HG03342 (cell line): ENCODE measurements around the gene UBE2S.

Experiments
- ATAC-seq: cut with Tn5 transposase; IDR thresholded peaks from one replicate; pipeline ENCODE4 v1.9.1; 2021; ENCODE audit warnings: mild to moderate bottlenecking, moderate library complexity; ENCODE audit not compliant: unreplicated experiment

Gene UBE2S

GRCh38 chr19:55384920-55385723 is 22.5 kb downstream of the UBE2S start:
- ATAC-seq = peak; percentile 52

DNA sequence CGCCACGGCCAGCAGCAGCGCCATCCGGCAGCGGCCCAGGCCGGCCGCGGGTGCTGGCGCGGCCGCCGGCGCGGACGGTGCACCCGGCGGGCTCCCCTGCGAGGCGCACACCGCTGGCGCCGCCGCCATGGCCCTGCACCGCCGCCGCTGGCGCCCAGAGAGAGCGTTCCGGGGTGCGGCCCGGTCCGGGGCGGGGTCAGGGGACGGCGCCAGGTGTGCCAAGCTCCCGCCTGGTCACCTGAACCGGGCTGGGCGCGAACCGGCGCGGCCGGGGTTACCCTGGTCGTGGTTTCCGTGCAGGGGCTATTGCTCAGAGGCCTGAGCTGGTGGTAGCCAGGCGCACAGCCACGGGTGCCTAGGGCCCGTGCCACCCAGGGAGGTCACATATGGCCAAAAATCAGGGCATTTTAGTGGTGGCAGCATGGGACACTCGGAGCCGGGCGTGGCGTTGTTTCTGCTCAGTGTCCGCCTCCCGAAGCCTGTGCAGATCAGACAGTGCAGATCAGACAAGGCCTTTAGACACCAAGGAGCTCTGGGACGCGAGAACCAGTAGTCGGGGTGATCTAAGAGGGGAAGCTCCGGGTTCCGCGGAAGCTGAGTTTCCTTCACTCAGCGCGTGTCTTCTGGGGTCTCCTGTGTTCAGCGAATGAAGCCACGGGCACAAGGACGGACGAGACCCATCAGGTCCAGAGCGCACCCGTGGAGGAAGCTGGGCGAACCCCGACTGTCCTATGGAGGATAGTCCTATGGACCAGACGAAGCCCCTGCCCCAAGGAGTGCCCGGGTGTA is 23.3 kb downstream of the UBE2S start, which contains the start of gene TMEM238:
Gene TMEM238 (minus strand): TSS at position 162 of the 789 bp plus-strand sequence. CDS start 33 bp downstream, at position 129.
- ATAC-seq = no peak

DNA sequence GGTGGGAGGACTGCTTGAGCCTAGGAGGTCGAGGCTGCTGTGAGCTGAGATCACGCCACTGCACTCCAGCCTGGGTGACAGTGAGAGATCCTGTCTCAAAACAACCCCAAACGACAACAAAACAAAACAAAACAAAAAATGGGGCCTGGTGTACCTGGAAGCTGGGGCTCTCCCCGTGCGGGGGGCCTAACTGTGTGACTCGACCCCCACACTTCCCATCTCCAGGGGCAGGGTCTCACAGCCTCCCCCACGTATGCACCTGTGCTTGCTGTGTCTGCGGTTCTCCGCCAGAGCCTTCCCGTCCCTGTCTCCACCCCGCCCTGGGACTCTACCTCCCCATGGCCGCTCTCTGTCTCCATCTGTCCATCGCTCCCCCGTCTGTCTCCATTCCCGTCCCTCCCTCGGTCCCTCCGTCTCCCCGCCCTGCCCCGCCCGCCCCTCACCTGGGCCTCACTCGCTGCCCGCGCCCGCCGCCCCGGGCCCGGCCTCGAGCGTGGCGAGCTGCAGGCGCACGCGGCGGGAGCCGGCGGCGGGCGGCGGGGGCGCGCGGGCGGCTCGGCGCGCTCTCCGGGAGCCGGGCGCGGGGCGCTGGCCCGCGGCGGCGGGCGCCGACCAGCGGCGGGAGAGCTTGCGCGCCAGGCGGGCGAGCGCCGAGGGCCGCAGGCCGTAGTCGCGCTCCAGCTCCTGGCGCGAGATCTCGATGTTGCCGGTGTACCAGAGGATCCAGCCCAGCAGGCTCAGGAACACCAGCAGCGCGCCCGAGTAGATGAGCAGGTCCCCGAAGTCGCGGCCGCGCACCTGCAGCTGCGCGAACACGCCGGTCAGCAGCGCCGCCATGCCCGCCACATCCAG is 24.1 kb downstream of the UBE2S start:
- ATAC-seq = no peak

DNA sequence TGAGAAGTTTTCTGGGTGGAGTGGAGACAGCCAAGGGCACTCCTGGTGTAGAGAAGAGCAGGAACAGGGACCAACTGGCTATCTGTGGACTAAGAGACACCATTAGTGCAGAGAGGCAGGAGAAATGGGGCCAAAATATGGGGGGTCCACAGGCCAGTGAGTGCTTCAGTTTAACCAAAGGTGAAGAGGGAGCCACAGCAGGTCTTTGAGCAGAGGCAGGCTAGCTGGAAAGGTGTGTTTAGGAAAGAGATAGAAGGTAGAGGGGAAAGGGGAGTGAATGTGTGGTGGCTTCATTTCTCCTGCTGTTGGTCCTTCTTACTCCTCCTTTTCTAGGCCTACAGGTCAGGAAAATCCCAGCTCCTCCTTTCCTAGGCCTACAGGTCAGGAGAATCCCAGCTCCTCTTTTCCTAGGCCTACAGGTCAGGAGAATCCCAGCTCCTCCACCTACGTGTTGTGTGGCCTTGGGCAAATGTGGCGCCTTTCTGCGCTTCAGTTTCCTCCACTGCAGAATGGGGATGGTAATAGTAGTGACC is 25.0 kb downstream of the UBE2S start:
- ATAC-seq = no peak

GRCh38 chr19:55382013-55382412 is 25.6 kb downstream of the UBE2S start:
- ATAC-seq = no peak

DNA sequence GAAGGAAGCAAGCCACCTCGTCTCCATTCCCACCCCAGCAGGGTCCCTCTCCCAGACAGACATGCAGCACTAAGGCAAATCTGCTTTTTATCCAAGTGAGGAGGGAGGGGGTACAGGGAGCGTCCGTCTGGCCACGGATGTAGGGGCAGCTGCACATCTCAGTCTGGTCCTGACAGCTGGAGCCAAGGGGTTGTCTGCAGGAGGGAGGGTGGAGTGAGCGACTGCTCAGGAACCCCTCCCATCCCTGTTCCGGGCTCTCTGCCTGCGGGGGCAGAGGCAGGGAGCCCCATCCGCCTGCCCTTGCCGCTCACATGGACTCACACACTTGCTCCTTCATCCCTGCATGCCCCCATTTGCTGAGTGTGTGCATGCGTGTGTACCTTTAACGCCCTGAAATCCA is 28.4 kb downstream of the UBE2S start:
- ATAC-seq = no peak

GRCh38 chr19:55377356-55378131 is 30.0 kb downstream of the UBE2S start:
- ATAC-seq = no peak

DNA sequence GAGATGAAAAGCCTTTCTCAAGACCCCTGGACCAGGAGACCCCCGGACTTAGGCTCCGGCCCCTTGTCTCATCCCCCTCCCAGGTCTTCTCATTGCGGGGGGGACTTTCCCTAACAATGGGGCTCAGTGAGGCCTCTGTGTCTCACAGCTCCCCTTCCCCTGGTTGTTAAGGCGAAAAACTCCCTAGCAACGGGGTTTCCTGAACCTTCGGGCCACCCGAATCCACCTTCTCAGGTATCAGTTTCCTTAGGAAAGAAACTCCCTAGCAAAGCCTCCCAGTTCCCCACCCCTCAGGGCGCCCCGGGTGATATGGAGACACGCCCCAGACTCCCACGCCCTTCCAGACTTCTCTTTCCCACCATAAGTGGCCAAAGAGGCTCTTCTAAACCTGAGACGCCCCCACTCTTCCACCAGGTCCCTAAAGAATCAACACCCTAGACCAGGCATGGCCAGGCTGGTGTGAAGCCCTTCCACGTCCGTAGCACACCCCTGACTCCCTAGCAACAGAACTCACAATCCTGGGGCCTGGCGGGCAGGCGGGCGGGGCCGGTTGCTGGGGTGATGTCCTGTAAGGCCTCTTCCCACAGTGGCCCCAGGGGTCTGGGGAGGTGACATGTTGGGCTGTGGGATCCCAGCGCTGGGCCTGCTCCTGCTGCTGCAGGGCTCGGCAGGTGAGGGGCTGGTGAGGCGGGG is 31.2 kb downstream of the UBE2S start, which contains the start of gene TMEM190:
Gene TMEM190 (plus strand): TSS at position 586 of the 693 bp plus-strand sequence. CDS start 28 bp downstream, at position 614.
- ATAC-seq = no peak

- ATAC-seq = no peak
These were observed 33.4 kb downstream of the UBE2S start for GRCh38 chr19:55373993-55374757.

DNA sequence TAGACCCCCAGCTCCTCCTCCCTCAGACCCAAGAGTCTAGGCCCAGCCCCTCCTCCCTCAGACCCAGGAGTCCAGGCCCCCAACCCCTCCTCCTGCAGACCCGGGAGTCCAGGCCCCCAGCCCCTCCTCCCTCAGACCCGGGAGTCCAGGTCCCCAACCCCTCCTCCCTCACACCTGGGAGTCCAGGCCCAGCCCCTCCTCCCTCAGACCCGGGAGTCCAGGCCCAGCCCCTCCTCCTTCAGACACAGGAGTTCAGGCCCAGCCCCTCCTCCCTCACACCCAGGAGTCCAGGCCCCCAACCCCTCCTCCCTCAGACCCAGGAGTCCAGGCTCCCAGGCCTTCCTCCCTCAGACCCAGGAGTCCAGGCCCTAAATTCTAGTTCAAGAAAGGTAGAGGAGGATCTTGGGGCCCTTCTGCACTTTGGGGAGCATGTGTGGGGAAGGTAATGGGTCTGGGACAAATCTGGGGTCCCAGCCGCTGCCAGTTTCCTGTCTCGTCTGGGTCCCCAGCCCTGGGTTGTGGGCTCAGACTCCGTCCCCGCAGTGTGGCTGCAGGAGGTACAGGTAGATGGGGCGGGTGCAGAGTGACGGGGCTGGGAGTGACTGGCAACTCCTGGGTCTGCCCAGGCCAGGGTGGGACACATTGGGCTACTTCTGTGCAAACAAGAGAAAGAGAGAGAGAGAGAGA is 34.1 kb downstream of the UBE2S start:
- no peak for ATAC-seq

DNA sequence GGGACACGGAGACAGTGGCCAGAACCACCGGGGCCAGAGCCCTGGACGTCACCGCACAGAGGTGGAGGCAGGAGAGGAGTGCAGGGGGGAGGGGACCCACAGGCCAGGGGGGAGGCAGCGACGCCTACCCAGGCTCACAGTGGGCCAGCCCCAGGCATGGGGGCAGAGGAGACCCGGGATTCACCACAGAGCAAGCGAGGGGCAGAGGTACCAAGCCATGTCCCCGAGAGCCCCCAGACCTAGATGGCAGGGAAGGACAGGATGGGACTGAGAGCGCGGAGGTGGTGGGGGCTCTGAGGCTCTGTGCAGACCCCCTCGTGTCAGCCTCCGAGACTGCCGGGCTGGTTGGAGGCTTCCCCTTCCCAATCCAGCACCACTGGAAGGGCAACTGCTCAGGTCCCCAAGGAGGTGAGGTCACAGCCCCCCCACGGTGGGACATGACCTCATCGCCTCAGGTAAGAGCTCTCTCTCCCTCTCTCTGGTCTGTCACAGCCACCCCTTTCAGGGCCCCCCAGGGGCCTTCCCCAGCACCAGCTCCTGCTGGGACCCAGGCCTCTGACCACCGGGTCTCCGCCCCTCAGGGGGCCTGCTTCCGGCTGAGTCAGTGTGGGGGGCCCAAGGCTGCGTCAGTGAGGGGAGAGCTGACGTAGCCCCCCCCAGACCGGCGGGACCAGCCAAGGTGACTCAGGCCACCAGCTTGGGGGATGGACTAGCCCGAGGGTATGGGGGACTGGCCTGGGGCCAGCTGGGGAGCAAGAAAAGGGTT is 35.1 kb downstream of the UBE2S start:
- no peak for ATAC-seq

DNA sequence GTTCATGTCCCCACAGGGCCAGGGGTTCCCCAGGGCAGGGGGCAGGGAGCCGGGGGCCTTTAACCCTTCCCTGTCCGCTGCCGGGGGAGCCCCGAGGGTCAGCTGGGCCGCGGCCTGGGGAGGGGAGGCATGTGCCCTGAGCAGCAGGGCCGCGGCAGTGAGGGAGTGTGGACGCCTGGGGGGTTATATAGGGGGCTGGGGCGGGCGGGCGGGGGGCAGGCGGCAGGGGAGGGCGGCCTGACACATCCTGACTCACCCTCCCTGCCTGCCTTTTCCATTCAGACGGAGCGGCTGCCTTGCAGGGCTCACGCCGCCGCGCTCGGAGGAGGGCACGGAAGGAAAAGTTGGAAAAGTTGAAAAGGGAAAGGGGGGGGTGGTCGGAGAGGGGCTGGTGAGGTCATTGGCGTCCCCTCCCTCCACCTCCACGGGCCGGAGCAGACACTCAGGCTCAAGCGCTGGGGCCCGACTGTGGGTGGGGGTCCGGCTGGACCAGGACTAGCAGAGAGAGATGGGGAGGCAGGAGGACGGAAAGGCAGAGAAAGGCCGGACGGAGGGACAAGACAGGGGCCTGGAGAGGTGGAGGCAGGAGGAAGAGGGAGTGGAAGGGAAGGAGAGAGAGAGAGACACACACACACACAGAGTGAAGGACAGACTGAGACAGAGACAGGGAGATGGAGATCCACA is 37.1 kb downstream of the UBE2S start, which contains the start of gene IL11:
Gene IL11 (minus strand): TSS at position 159 of the 684 bp plus-strand sequence. CDS start 153 bp downstream, at position 6.
- no peak for ATAC-seq

- no peak for ATAC-seq
These were observed 37.8 kb downstream of the UBE2S start for GRCh38 chr19:55369653-55370304.

DNA sequence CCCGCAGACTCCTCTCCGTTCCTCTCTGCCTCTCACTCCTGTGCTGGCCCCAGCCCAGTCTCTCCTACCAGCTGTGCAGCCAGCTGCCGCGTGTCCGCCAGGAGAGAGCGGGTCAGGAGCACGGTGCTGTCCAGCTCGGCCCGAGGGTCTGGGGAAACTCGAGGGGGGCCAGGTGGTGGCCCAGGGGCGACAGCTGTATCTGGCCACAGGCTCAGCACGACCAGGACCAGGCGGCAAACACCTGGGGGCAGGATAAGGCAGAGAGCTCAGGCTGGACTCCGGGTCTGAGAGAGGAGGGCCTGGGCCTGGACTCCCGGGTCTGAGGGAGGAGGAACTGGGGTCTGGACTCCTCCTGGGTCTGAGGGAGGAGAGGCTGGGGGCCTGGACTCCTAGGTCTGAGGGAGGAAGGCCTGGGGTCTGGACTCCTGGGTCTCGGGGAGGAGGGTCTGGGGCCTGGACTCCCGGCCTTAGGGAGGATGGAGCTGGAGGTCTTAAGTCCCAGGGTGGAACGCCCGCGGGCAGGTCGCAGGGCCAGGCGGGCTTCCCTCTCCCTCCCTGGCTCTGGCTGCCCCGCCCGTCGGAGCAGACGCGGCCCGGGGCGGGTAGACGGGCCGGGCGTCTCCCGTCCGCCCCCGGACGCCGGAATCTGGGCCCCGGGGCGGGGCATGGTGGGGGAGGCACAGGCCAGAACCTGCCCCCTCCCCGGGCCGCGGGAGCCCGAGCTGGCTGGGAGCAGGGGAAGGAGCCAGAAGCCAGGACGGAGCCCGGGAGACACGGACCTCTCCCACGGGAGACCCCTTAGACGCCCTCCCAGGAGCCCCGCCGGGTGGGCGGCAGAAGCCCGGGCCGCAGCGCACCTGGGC is 38.7 kb downstream of the UBE2S start:
- ATAC-seq = no peak

GRCh38 chr19:55368106-55368505 is 39.5 kb downstream of the UBE2S start:
- no peak for ATAC-seq
